ENCODE measurements around the gene SLC35G6.
"Not testable (repeated sequence)": the region's sequence is repeated elsewhere in the genome, so short reads cannot be mapped to it uniquely, and the experiment has no call there.

The SLC35G6 gene

GRCh38 chr17:7478276-7479212 lies 2.7 kb upstream of the SLC35G6 start:
- Histone ChIP-seq H3K4me1 (ENCODE audit: insufficient read depth, low read length) (peaks cover 32% of the 10 kb centered on the region), H3K27me3 (ENCODE audit: insufficient read depth, low read length) (no peaks in the 10 kb centered on the region), H2AFZ (ENCODE audit: low read depth, low read length) (no peak overlapping the region), H3K4me3 (ENCODE audit: low read length) (peak overlapping the region; percentile 55), H3K36me3 (ENCODE audit: insufficient read depth, low read length) (no peaks in the 10 kb centered on the region), H3K9me3 (ENCODE audit: low read length) (no peaks in the 10 kb centered on the region)

GRCh38 chr17:7479213-7480088 lies 1.8 kb upstream of the SLC35G6 start, which contains the start of gene ZBTB4:
Gene ZBTB4, minus strand, starts transcription at chr17:7479631. Its CDS starts 12,830 bp downstream, at chr17:7466801.
- H3K4me1 ChIP-seq (ENCODE audit: insufficient read depth, low read length), result peaks cover 32% of the 10 kb centered on the region
- H3K27me3 ChIP-seq (ENCODE audit: insufficient read depth, low read length), result no peaks in the 10 kb centered on the region
- H3K36me3 ChIP-seq (ENCODE audit: insufficient read depth, low read length), result no peaks in the 10 kb centered on the region
- H3K4me3 ChIP-seq (ENCODE audit: low read length), result peak within 1 kb of the TSS; percentile 58
- peak within 1 kb of the TSS; percentile 8 for H2AFZ ChIP-seq (ENCODE audit: low read depth, low read length)
- H3K9me3 ChIP-seq (ENCODE audit: low read length), result no peaks in the 10 kb centered on the region

DNA sequence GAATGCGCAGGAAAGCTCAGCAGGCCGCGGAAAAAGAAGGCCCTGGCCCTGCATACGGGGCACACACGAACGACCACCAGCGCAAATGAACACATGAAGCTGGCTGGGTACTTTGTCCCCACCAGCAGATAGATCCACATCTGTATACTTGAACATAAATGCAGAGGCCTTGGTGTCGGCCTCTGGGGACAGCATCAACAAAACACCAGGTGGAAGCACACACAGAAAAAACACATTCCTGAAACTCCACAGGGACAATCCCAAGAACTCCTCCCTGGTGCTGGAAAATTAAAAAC lies 1.2 kb upstream of the SLC35G6 start:
- Histone ChIP-seq H2AFZ (ENCODE audit: low read depth, low read length) (peak overlapping the region; percentile 8), H3K4me1 (ENCODE audit: insufficient read depth, low read length) (peaks cover 33% of the 10 kb centered on the region), H3K27me3 (ENCODE audit: insufficient read depth, low read length) (no peaks in the 10 kb centered on the region), H3K9me3 (ENCODE audit: low read length) (no peaks in the 10 kb centered on the region), H3K36me3 (ENCODE audit: insufficient read depth, low read length) (no peaks in the 10 kb centered on the region), H3K4me3 (ENCODE audit: low read length) (peak overlapping the region; percentile 58)

- H3K4me1 ChIP-seq (ENCODE audit: insufficient read depth, low read length), result peaks cover 44% of the 10 kb centered on the region
- not testable (repeated sequence) for H3K36me3 ChIP-seq (ENCODE audit: insufficient read depth, low read length); H3K27me3 ChIP-seq (ENCODE audit: insufficient read depth, low read length); H3K9me3 ChIP-seq (ENCODE audit: low read length); H2AFZ ChIP-seq (ENCODE audit: low read depth, low read length); H3K4me3 ChIP-seq (ENCODE audit: low read length)
Observed at GRCh38 chr17:7481842-7482741, 846 bp downstream of the SLC35G6 start.

- not testable (repeated sequence) for H3K27me3 ChIP-seq (ENCODE audit: insufficient read depth, low read length); H2AFZ ChIP-seq (ENCODE audit: low read depth, low read length); H3K9me3 ChIP-seq (ENCODE audit: low read length); H3K36me3 ChIP-seq (ENCODE audit: insufficient read depth, low read length)
- peaks cover 42% of the 10 kb centered on the region for H3K4me1 ChIP-seq (ENCODE audit: insufficient read depth, low read length)
- peak overlapping the region; percentile 81 for H3K4me3 ChIP-seq (ENCODE audit: low read length)
Observed at GRCh38 chr17:7482742-7483088, 1.5 kb downstream of the SLC35G6 start.

GRCh38 chr17:7483255-7484066 lies 2.2 kb downstream of the SLC35G6 start:
- Histone ChIP-seq H3K27me3 (ENCODE audit: insufficient read depth, low read length) (no peaks in the 10 kb centered on the region), H2AFZ (ENCODE audit: low read depth, low read length) (peak overlapping the region; percentile 30), H3K4me1 (ENCODE audit: insufficient read depth, low read length) (peaks cover 35% of the 10 kb centered on the region), H3K36me3 (ENCODE audit: insufficient read depth, low read length) (peaks cover 11% of the 10 kb centered on the region), H3K4me3 (ENCODE audit: low read length) (peak overlapping the region; percentile 81), H3K9me3 (ENCODE audit: low read length) (no peaks in the 10 kb centered on the region)

GRCh38 chr17:7484067-7484918 lies 3.0 kb downstream of the SLC35G6 start, which contains the start of gene POLR2A:
Gene POLR2A, plus strand, starts transcription at chr17:7484366.
- Histone ChIP-seq H3K4me3 (ENCODE audit: low read length) (peak within 1 kb of the TSS; percentile 81), H2AFZ (ENCODE audit: low read depth, low read length) (peak within 1 kb of the TSS; percentile 30), H3K4me1 (ENCODE audit: insufficient read depth, low read length) (peaks cover 32% of the 10 kb centered on the region), H3K36me3 (ENCODE audit: insufficient read depth, low read length) (peaks cover 11% of the 10 kb centered on the region), H3K9me3 (ENCODE audit: low read length) (no peaks in the 10 kb centered on the region), H3K27me3 (ENCODE audit: insufficient read depth, low read length) (no peaks in the 10 kb centered on the region)

- H2AFZ ChIP-seq (ENCODE audit: low read depth, low read length), result no peak overlapping the region
- H3K9me3 ChIP-seq (ENCODE audit: low read length), result peaks cover 2% of the 10 kb centered on the region
- H3K36me3 ChIP-seq (ENCODE audit: insufficient read depth, low read length), result peaks cover 11% of the 10 kb centered on the region
- H3K4me3 ChIP-seq (ENCODE audit: low read length), result peak overlapping the region; percentile 81
- H3K4me1 ChIP-seq (ENCODE audit: insufficient read depth, low read length), result peaks cover 31% of the 10 kb centered on the region
- H3K27me3 ChIP-seq (ENCODE audit: insufficient read depth, low read length), result no peaks in the 10 kb centered on the region
Observed at GRCh38 chr17:7484919-7485377, 3.7 kb downstream of the SLC35G6 start.

DNA sequence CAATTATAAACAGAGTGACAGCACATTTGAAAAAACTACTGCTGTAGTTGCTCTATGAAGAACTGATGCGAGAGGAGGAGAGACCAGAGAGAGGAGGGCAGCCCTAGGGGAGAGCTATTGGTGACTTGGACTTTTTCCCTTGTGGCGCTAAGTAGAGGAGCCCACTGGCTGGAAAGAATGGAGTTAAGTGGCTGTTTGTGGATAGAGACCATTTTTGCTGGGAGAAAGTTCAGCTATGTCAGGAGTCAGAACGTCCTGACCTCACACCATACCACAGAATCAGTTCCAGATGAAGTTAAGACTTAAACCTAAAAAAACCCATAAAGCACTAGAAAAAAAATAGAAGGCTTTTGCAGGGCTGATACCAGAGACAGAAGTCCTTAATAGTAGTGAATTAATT lies 4.9 kb downstream of the SLC35G6 start:
- H3K27me3 ChIP-seq (ENCODE audit: insufficient read depth, low read length), result no peaks in the 10 kb centered on the region
- peaks cover 28% of the 10 kb centered on the region for H3K4me1 ChIP-seq (ENCODE audit: insufficient read depth, low read length)
- H3K4me3 ChIP-seq (ENCODE audit: low read length), result peak overlapping the region; percentile 81
- peaks cover 5% of the 10 kb centered on the region for H3K9me3 ChIP-seq (ENCODE audit: low read length)
- H3K36me3 ChIP-seq (ENCODE audit: insufficient read depth, low read length), result peaks cover 20% of the 10 kb centered on the region
- no peak overlapping the region for H2AFZ ChIP-seq (ENCODE audit: low read depth, low read length)

DNA sequence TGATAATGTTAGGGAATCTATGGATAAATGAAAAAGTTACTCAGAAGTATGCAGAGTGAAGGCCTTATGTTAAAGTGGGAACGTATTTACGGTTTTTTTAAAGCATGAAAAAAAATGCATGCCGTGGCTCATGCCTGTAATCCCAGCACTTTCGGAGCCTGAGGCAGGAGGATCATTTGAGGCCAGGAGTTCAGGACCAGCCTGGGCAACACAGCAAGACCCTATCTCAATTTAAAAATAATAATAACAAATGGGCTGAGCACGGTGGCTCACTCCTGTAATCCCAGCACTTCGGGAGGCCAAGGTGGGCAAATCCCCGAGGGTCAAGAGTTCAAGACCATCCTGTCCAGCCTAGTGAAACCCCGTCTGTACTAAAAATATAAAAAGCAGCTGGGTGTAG lies 8.9 kb downstream of the SLC35G6 start:
- H2AFZ ChIP-seq (ENCODE audit: low read depth, low read length), result no peak overlapping the region
- H3K9me3 ChIP-seq (ENCODE audit: low read length), result peaks cover 5% of the 10 kb centered on the region
- H3K4me1 ChIP-seq (ENCODE audit: insufficient read depth, low read length), result peaks cover 20% of the 10 kb centered on the region
- no peaks in the 10 kb centered on the region for H3K27me3 ChIP-seq (ENCODE audit: insufficient read depth, low read length)
- no peak overlapping the region for H3K4me3 ChIP-seq (ENCODE audit: low read length)
- H3K36me3 ChIP-seq (ENCODE audit: insufficient read depth, low read length), result peaks cover 41% of the 10 kb centered on the region

GRCh38 chr17:7491583-7491982 lies 10.3 kb downstream of the SLC35G6 start:
- Histone ChIP-seq H3K4me1 (ENCODE audit: insufficient read depth, low read length) (peaks cover 9% of the 10 kb centered on the region), H3K36me3 (ENCODE audit: insufficient read depth, low read length) (peaks cover 49% of the 10 kb centered on the region), H3K27me3 (ENCODE audit: insufficient read depth, low read length) (no peaks in the 10 kb centered on the region), H2AFZ (ENCODE audit: low read depth, low read length) (no peak overlapping the region), H3K9me3 (ENCODE audit: low read length) (peaks cover 5% of the 10 kb centered on the region), H3K4me3 (ENCODE audit: low read length) (no peak overlapping the region)

Measured in neuron (in vitro differentiated cells).